Ascending aorta (tissue), 2 donors: ENCODE data around the gene NINL. TPM values are rescaled to one million over a fixed set of nuclear protein-coding genes. Genes with fewer than 3 reads are reported as not detected.
"Not testable (repeated sequence)": the region's sequence is repeated elsewhere in the genome, so short reads cannot be mapped to it uniquely, and the experiment has no call there.

Source experiments
- DNase-seq, 2 donors: peaks; one replicate each; pipeline ENCODE4 v3.0.0-alpha.2; 2019; ENCODE audit warnings: low spot score in 2 of 2
- H3K27ac ChIP-seq, 2 donors: fragments of 200-600 bp; sonication (generic); one replicate each; pipeline ENCODE4 v1.5.1; 2016 to 2017; ENCODE audit warnings: mild to moderate bottlenecking in 1 of 2
- H3K27me3 ChIP-seq: fragments of 200-600 bp; sonication (generic); one replicate; pipeline ENCODE4 v1.5.1; 2017
- H3K36me3 ChIP-seq, 2 donors: fragments of 200-600 bp; sonication (generic); one replicate each; pipeline ENCODE4 v1.5.1; 2016
- H3K4me1 ChIP-seq, 2 donors: fragments of 200-600 bp; sonication (generic); one replicate each; pipeline ENCODE4 v1.5.1; 2016 to 2017; ENCODE audit warnings: mild to moderate bottlenecking in 1 of 2
- H3K4me3 ChIP-seq, 2 donors: fragments of 200-600 bp; sonication (generic); one replicate each; pipeline ENCODE4 v1.5.1; 2016 to 2017; ENCODE audit warnings: mild to moderate bottlenecking in 1 of 2
- H3K9me3 ChIP-seq, 2 donors: fragments of 200-600 bp; sonication (generic); one replicate each; pipeline ENCODE4 v1.5.1; 2016
- intact Hi-C: fragments of 100-400 bp; cut with DNase I; formaldehyde crosslinking; loops from one replicate; pipeline ENCODE4 v1.15.1; 2023
- total RNA-seq: library from RNA; depleted of rRNA; stranded (reverse); fragments of >200 nt; gene quantifications from one replicate; pipeline ENCODE4 v1.1.0, GENCODE V29; 2016
- TF ChIP-seq, protein P1 (sequence below), 3 experiments: fragments of 200-600 bp in 2 of 3; fragments of 450-650 bp in 1 of 3; sonication (generic) in 2 of 3; IDR thresholded peaks; one replicate each; pipeline ENCODE4 v1.5.1; 2016 to 2019; ENCODE audit warnings: antibody characterized with exemption in 3 of 3, mild to moderate bottlenecking in 1 of 3, moderate library complexity in 1 of 3

Gene NINL
- total RNA-seq, 1 donor from 2014 or later, result 18.0 TPM

DNA sequence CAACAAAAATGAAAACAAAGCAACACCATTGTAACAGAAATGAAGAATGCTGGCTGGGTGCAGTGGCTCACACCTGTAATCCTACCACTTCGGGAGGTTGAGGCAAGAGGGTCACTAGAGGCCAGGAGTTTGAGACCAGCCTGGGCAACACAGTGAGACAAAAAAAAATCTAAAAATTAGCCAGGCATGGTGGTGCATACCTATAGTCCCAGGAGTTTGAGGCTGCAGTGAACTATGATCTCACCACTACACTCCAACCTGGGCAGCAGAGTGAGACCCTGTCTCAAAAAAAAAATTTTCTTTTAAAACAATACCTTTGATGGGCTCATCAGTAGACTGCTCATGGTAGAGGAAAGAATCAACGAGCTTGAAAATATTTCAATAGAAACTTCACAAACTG is 18.5 kb downstream of the NINL start:
- no peaks in the 10 kb centered on the region for H3K9me3 ChIP-seq
- no peaks in the 10 kb centered on the region for H3K36me3 ChIP-seq
- intact Hi-C loops, result no loop called here
- H3K4me3 ChIP-seq, result no peak overlapping the region
- H3K27me3 ChIP-seq, result no peaks in the 10 kb centered on the region
- H3K4me1 ChIP-seq, result no peaks in the 10 kb centered on the region
- no peak for DNase-seq
- TF ChIP-seq, protein P1, sequence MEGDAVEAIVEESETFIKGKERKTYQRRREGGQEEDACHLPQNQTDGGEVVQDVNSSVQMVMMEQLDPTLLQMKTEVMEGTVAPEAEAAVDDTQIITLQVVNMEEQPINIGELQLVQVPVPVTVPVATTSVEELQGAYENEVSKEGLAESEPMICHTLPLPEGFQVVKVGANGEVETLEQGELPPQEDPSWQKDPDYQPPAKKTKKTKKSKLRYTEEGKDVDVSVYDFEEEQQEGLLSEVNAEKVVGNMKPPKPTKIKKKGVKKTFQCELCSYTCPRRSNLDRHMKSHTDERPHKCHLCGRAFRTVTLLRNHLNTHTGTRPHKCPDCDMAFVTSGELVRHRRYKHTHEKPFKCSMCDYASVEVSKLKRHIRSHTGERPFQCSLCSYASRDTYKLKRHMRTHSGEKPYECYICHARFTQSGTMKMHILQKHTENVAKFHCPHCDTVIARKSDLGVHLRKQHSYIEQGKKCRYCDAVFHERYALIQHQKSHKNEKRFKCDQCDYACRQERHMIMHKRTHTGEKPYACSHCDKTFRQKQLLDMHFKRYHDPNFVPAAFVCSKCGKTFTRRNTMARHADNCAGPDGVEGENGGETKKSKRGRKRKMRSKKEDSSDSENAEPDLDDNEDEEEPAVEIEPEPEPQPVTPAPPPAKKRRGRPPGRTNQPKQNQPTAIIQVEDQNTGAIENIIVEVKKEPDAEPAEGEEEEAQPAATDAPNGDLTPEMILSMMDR (IDR thresholded peaks at IDR 0.05), result no peak
- no peak overlapping the region for H3K27ac ChIP-seq

GRCh38 chr20:25565578-25566157 is 19.7 kb downstream of the NINL start:
- intact Hi-C loops, result no loop called here
- DNase-seq, result no peak
- TF ChIP-seq, protein P1 (IDR thresholded peaks at IDR 0.05), result no peak
- H3K27ac ChIP-seq, result no peak overlapping the region
- no peak overlapping the region for H3K4me3 ChIP-seq
- H3K4me1 ChIP-seq, result no peaks in the 10 kb centered on the region
- no peaks in the 10 kb centered on the region for H3K27me3 ChIP-seq
- H3K36me3 ChIP-seq, result no peaks in the 10 kb centered on the region
- no peaks in the 10 kb centered on the region for H3K9me3 ChIP-seq

DNA sequence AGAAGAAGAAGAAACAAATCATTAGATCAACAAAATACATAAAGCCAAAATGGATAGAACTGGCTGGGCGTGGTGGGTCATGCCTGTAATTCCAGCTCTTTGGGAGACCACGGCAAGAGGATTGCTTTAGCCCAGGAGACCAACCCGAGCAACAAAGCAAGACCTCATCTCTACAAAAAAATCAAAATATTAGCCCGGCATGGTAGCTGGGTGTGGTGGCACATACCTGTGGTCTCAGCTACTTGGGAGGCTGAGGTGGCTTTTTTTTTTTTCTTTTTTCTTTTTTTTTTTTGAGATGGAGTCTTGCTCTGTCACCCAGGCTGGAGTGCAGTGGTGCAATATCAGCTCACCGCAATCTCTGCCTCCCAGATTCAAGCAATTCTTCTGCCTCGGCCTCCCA is 21.5 kb downstream of the NINL start:
- Histone ChIP-seq H3K4me3 (no peak overlapping the region), H3K36me3 (no peaks in the 10 kb centered on the region), H3K9me3 (no peaks in the 10 kb centered on the region), H3K4me1 (no peaks in the 10 kb centered on the region), H3K27ac (no peak overlapping the region), H3K27me3 (no peaks in the 10 kb centered on the region)
- intact Hi-C loops, result no loop called here
- TF ChIP-seq, protein P1 (IDR thresholded peaks at IDR 0.05), result no peak
- no peak for DNase-seq

GRCh38 chr20:25563362-25563761 is 22.0 kb downstream of the NINL start:
- no peak for DNase-seq
- intact Hi-C loops, result no loop called here
- Histone ChIP-seq H3K4me3 (no peak overlapping the region), H3K36me3 (no peaks in the 10 kb centered on the region), H3K27me3 (no peaks in the 10 kb centered on the region), H3K27ac (no peak overlapping the region), H3K9me3 (no peaks in the 10 kb centered on the region), H3K4me1 (no peaks in the 10 kb centered on the region)
- TF ChIP-seq, protein P1 (IDR thresholded peaks at IDR 0.05), result no peak

- H3K27me3 ChIP-seq, DNase-seq, H3K36me3 ChIP-seq, H3K9me3 ChIP-seq, H3K4me3 ChIP-seq, intact Hi-C loops, H3K27ac ChIP-seq, H3K4me1 ChIP-seq: not testable (repeated sequence)
Observed at GRCh38 chr20:25561771-25562170, 23.6 kb downstream of the NINL start.

- DNase-seq, result no peak
- TF ChIP-seq, protein P1 (IDR thresholded peaks at IDR 0.05), result no peak
- Histone ChIP-seq H3K9me3 (no peaks in the 10 kb centered on the region), H3K27ac (no peak overlapping the region), H3K36me3 (no peaks in the 10 kb centered on the region), H3K27me3 (no peaks in the 10 kb centered on the region), H3K4me3 (no peak overlapping the region), H3K4me1 (no peaks in the 10 kb centered on the region)
- intact Hi-C loops, result no loop called here
Observed at GRCh38 chr20:25553819-25554296, 31.5 kb downstream of the NINL start.
